WTC11 (cell line): ENCODE measurements around the gene PMIS2.

Experiments
- AFF4 ChIP-seq: sonication (generic); formaldehyde crosslinking; IDR thresholded peaks from 2 replicates; pipeline ENCODE4 v1.8.1; 2023; ENCODE audit warnings: mild to moderate bottlenecking, missing genetic modification reagents, borderline replicate concordance
- CTCF ChIP-seq: fragments of 200-600 bp; IDR thresholded peaks from 2 replicates; pipeline ENCODE4 v1.8.0; 2022; ENCODE audit warnings: antibody characterized with exemption
- E2F4 ChIP-seq: sonication (generic); formaldehyde crosslinking; IDR thresholded peaks from 2 replicates; pipeline ENCODE4 v1.8.1; 2022; ENCODE audit warnings: low read depth, mild to moderate bottlenecking, moderate library complexity, missing genetic modification reagents, borderline replicate concordance
- GTF2I ChIP-seq: fragments of 250-450 bp; sonication (Bioruptor Pico); conservative IDR thresholded peaks from 2 replicates; pipeline ENCODE4 v1.4.0; 2021; ENCODE audit warnings: mild to moderate bottlenecking
- JUN ChIP-seq: sonication (generic); formaldehyde crosslinking; IDR thresholded peaks from 2 replicates; pipeline ENCODE4 v1.8.0; 2023; ENCODE audit warnings: mild to moderate bottlenecking, missing genetic modification reagents

GRCh38 chr19:35553385-35554000, 32.5 kb upstream of the PMIS2 start:
- no peak for TF ChIP-seq E2F4 (CRISPR knock-in tag)
- no peak for TF ChIP-seq GTF2I (CRISPR knock-in tag)
- no peak for TF ChIP-seq CTCF
- no peak for TF ChIP-seq JUN
- no peak for TF ChIP-seq AFF4 (CRISPR knock-in tag)
